Activated CD4-positive, alpha-beta T cell treated with anti-CD3 and anti-CD28 coated beads for 4 hours (primary cell): ENCODE results near the gene ADCYAP1.

Experiments
- DNase-seq, 2 donors: peaks; one replicate each; pipeline ENCODE4 v3.0.0-alpha.2; 2020

Gene ADCYAP1

DNA sequence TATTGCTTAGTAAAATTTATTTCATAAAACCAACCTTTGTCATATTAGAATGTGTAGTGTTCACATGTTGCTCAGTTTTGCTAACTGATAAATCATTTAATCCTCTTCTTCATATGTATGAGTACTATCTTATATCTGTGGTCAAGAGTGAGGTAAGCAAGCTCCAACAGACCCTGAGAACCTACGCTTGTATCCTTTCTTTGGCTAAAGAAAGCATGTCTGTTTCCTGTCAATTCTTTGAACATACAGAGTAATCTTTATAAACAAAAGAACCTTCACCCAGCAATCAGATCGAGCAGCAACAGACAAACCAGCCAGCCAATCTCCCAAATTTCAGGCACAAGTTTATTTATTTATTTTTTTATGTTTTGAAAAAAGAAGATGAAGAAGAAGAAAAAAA, 6.4 kb downstream of the ADCYAP1 start:
- DNase-seq: no peak

- DNase-seq: no peak
Observed at GRCh38 chr18:911486-911885, 6.8 kb downstream of the ADCYAP1 start.

GRCh38 chr18:916562-916961, 11.9 kb downstream of the ADCYAP1 start:
- DNase-seq: no peak

- no peak for DNase-seq
Observed at GRCh38 chr18:919078-919477, 14.4 kb downstream of the ADCYAP1 start.

GRCh38 chr18:923144-923866, 18.6 kb downstream of the ADCYAP1 start:
- DNase-seq: no peak

DNA sequence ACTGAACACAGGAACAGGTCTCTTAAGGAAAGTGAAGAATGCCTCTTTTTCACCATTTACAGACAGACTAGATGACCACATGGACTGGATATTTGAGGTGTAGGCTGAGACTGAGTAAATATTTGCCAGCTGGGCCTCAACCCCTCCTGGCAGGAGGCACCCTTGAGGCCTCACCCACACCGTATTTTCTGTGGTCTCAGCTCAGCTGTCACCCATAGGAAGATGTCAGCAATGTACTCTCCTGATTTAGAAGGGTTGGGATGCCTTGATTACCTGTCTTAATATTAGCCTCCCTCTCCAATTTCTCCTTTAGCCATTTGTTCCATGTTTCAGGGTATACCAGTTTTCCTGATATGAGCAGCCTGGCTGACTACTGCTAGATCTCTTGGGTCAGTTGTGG, 20.3 kb downstream of the ADCYAP1 start:
- no peak for DNase-seq

- DNase-seq: no peak
Observed at GRCh38 chr18:926946-927345, 22.3 kb downstream of the ADCYAP1 start.

- no peak for DNase-seq
Observed at GRCh38 chr18:933082-933481, 28.4 kb downstream of the ADCYAP1 start.

GRCh38 chr18:934518-935133, 30.0 kb downstream of the ADCYAP1 start:
- no peak for DNase-seq

GRCh38 chr18:936941-937340, 32.3 kb downstream of the ADCYAP1 start:
- DNase-seq: no peak

GRCh38 chr18:939166-939565, 34.5 kb downstream of the ADCYAP1 start:
- DNase-seq: no peak

DNA sequence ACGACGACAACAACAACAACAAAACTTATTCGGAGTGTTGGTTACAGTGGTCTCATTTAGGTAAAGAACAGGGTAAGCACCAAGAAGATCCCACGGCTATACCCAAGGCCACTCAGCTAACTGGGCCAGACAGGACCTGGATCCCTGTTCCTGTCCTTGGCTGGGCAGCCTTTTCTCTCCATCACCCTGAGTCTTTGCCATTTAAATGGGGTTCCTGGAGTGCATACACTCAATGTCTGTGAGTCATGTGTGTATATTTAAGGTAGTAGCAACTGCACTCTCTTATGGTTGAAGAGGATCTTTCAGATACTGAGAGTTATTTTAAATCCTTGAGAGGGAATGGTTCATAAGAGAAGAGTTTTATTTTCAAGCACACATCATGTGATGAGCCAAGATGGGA, 35.3 kb downstream of the ADCYAP1 start:
- DNase-seq: no peak

GRCh38 chr18:941331-941730, 36.7 kb downstream of the ADCYAP1 start:
- no peak for DNase-seq

GRCh38 chr18:944440-944839, 39.8 kb downstream of the ADCYAP1 start:
- DNase-seq: no peak

GRCh38 chr18:949724-950631, 45.3 kb downstream of the ADCYAP1 start:
- DNase-seq: no peak

DNA sequence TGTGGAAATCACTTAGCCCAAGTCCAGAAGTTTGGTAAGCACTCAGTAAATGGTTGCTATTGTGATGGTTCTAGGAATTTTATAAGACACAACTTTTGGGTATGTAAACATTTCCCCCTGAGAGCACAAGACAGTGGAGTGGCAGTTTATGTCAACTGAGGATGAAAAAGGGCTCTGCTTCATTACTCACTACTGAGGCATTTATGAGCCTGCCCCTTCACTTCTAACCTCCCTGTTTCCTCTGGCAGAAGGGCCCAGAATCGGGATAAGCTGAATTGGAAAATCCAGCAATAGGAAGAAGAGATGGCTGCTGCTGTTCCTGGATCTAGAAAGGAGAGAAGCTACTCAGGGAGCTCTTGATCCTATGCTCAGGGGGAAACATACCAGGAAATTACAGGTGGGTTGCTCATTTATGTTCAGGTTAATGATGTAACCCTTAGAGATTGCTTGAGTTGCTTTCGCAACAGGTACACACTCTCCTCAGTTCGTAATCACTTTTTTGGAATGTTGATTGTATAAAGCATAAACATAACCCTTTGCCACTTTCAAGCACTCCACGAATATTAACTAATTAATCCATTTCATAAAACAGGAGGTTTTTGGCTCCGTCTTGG, 46.3 kb downstream of the ADCYAP1 start:
- no peak for DNase-seq

GRCh38 chr18:955384-956066, 50.9 kb downstream of the ADCYAP1 start:
- no peak for DNase-seq

- no peak for DNase-seq
Observed at GRCh38 chr18:957829-958228, 53.2 kb downstream of the ADCYAP1 start.

- no peak for DNase-seq
Observed at GRCh38 chr18:959854-960253, 55.2 kb downstream of the ADCYAP1 start.
